Stimulated activated CD8-positive, alpha-beta memory T cell treated with anti-CD3 and anti-CD28 coated beads, Interleukin-4, amount 100 ng/mL, for 24 hours (primary cell): ENCODE measurements around the gene MPPED2.

Experiments
- DNase-seq: peaks from one replicate; pipeline ENCODE4 v3.0.0-alpha.2; 2020; ENCODE audit warnings: low read depth

MPPED2 gene

DNA sequence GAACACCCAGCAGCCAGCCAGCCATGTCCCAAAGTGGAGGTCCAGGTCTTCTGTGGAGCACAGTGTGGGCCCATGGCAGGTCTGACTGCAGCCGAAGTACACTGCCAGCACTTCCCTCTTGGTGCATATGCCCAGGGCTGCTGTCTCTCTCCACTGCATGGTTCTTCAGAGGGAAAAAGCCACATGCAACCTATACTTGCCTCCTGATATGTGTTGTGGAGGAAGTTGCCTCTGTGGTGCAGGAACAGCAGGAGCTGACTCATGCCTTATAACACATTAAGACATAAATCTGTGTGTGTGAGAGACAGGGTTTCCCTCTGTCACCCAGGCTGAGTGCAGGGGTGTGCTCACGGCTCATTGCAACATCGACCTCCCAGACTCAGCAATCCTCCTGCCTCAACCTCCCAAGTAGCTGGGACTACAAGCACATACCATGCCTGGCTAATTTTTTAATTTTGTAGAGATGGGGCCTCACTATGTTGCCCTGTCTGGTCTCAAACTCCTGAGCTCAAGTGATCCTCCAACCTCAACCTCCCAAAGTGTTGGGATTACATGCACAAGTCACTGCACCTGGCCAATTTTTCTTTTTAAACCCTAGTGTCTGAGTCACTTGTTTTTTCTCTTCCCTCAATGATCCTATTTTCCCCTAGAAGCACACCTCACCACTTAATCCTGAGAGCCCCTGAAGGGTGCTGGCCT is 98.8 kb downstream of the MPPED2 start:
- no peak for DNase-seq

GRCh38 chr11:30485756-30486155 is 100.4 kb downstream of the MPPED2 start:
- DNase-seq: no peak

DNA sequence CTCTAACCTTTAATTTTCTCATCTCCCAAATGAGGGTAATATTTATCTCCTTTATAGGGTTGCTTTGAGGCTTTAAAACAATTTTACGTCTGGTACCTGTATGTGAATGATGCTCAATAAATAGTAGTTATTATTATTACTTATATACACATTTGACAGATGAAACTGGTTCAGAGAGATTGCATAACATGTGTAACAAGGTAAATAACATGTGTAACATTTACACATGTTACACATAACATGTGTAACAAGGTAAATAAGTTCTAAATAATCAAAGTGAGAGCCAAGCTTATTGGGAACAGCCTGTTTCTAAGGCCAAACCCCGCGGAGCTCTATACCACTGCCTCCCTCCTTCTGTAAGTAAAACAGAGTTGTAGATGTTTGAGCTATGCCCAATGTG is 100.9 kb downstream of the MPPED2 start:
- no peak for DNase-seq

DNA sequence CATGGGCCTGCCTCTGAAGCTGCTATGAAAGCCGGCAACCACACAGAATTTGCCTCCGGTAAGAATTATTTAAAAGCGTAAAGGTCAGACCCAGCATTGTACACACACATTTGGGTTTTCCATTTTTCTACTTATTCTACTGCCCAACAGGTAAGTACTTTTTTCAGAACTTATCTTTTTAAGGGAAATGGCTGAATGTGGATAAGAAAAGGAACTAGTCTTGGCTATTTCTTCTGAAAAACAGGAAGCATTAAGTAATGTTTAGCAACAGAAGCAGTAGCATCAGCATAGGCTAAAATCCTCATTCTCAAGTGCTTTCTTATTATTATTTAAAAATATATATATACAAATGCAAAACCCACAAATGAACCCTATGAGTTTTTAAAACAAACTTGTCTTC is 103.1 kb downstream of the MPPED2 start:
- DNase-seq: no peak

DNA sequence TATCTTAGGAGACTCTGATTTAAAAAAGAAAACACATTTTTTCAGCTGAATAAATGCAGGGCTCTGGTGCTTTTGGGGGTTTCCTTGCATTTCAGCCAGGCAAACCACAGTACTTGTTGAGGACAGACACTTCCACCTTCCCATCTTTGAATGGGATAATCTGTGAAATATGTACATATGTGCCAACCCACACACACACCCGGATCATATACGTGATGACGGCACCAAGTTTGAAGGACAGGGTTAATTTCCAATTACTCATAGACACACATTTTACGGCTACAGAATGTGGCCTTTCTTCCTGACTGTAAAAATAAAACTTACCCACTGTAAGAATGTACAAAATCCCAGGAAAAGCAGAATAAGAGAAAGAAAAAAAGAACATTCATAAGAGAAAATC is 104.4 kb downstream of the MPPED2 start:
- no peak for DNase-seq

DNA sequence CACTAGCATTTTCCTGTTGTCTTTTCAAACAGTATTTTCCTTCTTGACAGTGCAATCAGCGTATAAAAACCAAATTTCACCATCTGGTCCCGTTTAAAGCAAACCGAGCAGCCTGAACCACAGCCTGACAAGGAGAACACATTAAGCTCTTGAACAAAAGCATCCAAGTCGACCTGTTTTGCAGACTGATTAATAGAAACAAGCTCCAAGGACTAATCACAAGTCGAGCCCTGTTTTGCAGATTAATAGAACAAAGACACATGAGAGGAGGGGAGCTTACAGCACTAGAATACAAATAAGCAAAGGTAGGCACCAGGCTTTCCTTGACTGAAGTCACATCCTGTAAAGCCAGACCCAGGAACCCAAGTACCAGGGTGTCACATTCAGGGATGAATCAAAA is 104.8 kb downstream of the MPPED2 start:
- no peak for DNase-seq

GRCh38 chr11:30479899-30480298 is 106.3 kb downstream of the MPPED2 start:
- DNase-seq: no peak

DNA sequence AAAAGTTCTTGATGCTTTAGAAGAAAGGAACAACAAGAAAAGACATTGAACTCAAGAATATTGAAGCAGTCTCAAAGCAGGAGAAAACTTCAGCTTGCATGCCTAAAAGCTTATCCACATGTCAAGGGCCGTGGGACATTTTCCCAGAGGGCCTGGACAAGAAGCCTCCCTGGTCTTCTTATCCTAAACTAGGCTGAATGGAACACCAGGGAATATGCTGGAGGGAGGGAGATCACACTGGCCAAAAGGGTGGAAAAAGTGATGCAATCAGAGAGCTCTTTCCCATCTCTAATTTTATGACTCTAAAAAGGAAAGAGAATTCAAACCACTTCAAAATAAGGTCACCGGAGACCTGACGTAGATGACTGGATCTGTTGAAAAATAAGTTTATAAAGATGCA is 107.2 kb downstream of the MPPED2 start:
- DNase-seq: no peak

DNA sequence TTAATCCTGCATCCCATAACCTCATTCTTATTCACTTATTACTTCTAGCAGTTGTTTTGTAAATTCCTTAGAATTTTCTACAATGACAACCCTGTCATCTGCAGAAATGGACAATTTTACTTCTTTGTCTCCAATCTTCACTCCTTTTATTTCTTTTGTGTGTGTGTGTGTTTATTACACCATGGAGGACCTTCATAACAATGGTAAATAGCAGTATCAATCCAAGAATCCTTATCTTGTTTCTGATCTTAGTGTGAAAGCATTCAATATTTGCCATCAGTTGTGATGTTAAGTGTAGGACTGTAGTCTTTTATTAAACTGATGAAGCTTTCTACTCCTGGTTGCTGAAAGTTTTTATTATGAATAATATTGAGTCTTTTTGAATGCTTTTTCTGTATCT is 109.1 kb downstream of the MPPED2 start:
- DNase-seq: no peak

DNA sequence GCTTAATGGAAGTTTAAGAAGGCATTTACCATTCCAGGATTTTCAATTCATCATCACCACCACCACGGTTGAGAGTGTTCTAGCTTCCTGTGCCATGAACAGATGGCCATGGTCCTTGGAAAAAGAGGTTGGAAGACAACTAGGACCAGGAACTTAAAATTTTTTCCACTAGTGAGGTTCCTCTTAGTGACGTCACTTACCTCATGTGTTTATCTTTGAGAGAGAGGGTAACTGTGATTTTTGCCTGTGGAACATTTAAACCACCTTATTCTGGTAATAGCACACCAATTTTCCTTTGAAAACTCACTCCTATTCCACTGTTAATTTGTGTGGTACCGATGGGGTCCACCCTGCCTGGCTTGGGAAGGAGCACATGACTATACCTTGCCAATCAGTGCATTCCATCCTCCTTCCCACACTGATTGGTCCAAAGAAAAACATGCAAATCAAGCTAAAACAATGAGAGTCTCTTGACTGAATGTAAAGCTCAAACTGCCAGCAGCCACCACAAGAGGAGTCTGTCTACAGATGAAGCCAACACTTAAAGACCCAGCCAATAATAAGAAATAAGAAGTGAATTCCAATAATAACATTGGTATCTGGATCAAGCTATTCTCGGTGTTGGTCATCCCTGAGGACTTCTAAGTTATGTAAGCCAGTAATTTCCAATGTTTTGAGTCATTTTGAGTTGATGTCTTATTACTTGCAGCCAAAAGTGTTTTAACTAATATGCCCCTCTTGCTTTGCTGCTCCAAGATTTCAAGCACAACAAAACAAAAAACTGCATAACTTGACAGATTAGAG is 111.8 kb downstream of the MPPED2 start:
- no peak for DNase-seq

DNA sequence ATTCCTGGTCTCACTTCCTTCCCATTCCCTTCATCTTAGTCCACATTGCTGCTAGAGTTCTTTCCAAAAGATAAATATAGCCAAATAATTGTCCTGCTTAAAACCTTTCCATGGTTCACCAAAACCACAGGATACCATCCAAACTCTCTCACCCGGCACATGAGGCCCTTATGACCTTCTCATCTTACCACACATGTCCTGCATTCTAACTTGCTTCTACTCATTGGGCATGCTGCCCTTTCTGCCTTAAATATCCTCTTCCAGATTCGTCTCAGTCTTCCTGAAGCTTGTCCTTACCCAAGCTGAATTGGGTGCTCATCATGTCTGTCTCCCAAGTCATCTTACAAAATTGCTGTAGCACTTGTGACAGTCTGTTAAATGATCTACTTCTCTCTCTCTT is 114.9 kb downstream of the MPPED2 start:
- no peak for DNase-seq

- DNase-seq: no peak
Observed at GRCh38 chr11:30468881-30469280, 117.3 kb downstream of the MPPED2 start.

DNA sequence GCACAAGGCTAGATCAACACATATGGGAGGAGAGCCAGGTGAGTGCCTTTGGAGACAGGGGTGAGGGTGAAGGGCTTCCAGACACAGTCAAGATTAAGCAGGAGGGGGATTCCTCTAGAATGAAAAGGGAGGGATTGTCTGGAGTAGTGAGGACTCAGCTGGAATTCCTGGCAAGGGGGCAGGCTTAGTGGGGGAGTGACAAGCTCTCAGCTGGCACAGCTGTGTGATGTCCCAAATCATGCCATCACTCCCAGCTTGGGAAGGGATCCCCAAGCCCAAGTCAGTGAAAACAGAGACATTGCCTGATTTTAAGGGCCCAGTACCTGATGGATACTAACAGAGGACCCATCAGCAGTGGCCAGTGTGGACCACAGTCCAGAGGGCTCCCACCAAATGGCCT is 119.0 kb downstream of the MPPED2 start:
- no peak for DNase-seq

- DNase-seq: no peak
Observed at GRCh38 chr11:30465623-30466022, 120.5 kb downstream of the MPPED2 start.

DNA sequence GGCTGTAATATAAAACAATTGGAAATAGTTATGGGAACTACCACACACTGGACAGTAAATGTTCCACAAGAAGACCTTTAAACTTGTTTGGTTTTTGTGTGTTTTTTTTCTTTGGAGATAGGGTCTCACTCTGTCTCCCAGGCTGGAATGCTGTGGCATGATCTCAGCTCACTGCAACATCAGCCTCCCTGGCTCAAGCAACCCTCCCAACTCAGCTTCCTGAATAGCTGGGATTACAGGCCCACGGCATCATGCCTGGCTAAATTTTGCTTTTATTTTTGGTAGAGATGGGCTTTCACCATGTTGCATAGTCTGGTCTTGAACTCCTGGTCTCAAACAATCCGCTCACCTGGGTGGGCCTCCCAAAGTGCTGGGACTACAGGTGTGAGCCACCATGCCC is 121.0 kb downstream of the MPPED2 start:
- no peak for DNase-seq

GRCh38 chr11:30463266-30463665 is 122.9 kb downstream of the MPPED2 start:
- DNase-seq: no peak

- no peak for DNase-seq
Observed at GRCh38 chr11:30462421-30462820, 123.7 kb downstream of the MPPED2 start.

- no peak for DNase-seq
Observed at GRCh38 chr11:30459821-30460220, 126.3 kb downstream of the MPPED2 start.

GRCh38 chr11:30459306-30459705 is 126.8 kb downstream of the MPPED2 start:
- DNase-seq: no peak

DNA sequence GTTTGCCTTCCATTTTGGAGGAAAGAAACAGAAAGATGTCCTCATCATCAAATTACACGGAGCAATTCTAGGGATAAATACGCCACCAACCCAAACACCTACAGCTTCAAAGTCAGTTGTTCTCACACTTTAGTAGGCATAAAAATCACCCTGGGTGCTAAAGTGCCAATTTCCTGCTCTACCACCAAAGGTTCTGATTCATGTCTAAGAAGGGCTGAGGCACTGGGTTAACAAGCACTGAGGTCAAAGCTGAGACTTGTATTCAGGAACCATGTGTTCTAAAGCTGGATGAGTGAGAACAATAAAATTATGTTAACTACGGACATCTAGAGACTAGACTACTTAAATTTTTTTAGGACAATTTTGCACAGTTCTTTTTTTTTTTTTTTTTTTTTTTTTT is 127.6 kb downstream of the MPPED2 start:
- DNase-seq: no peak

DNA sequence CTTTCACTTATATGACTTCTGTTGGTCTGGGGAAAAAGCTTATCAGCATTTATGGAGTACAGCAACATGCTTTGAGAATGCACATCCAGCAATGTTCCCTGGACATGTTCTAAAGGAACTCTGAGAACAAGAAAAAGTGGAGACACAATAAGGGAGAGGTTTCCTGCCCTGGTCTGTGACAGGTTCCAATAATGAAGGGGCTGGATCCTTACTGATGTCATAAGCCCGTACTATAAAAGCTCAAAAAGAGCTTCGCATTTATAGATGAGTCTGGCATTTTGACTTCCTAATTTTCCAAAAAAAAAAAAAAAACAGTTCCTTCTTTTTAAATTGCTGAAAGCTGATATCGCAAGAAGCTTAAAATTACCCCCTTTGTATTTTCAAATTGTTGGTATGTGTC is 129.1 kb downstream of the MPPED2 start:
- no peak for DNase-seq

GRCh38 chr11:30455025-30455424 is 131.1 kb downstream of the MPPED2 start:
- no peak for DNase-seq

DNA sequence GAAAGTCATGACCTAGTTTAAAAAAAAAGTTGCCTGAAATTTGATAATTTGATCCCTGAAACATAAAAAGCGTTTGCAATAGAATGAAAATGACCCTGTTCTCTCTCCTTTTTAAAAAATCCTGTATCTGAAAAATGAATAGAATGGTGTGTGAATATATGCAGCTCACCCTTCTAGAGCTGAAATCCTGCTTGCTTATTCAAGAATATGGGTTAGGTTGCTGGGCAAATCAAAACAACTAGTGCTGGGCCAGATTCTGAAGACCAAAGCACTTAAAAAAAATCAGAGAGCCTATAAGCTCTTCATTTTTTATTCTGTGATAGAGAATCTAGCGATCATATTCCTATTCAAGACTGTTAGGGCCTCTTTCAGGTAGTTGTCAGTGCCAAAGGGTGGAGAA is 131.6 kb downstream of the MPPED2 start:
- no peak for DNase-seq

GRCh38 chr11:30454111-30454510 is 132.0 kb downstream of the MPPED2 start:
- DNase-seq: no peak
